ENCODE measurements around the gene CUBN.
"Not testable (repeated sequence)": the region's sequence is repeated elsewhere in the genome, so short reads cannot be mapped to it uniquely, and the experiment has no call there.

Gene CUBN

DNA sequence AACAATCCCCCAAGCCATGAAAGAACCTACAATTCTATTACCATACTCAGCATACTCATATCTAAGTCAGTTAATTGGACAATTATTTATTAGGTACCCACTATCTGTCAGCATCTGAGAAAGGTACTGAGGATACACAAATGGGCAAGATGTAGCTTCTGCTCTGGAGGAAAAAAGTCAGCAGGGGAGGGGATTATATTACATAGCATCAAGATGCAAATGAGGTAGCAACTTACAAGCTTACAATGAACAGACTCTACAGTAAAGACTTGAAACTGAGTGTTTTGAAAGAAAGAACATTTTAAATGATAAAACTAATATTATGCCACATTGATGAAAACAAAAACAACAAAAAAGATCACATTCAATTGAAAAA lies 10.8 kb upstream of the CUBN start:
- DNase-seq (ENCODE audit: low read depth) = no peak

DNA sequence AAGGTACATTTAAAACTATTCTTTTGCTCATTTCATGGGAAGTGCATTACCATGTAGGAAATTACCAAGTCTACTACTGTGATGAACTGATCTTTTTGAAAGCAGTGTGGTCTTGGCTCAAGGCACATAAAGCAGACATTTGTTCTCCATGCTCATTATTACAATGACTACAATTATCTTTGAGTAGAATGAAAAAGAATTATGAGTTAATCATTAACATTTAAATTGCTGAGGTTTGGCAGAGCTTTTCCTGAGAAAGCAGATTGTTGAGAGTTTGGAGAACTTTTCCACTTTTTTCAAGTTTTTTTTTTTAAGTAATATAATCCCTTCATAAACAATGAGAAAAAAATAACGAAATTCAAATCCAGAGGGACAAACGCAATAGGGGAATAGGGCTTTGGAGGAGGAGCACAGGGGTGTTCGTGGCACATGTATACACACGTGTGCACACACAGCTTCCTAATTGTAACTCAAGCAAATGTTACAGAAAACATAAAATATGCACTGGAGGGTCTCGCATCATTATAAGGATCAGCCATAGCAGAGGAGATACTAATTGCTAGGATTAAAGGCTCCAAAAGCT lies 8.9 kb upstream of the CUBN start:
- no peak for DNase-seq (ENCODE audit: low read depth)

DNA sequence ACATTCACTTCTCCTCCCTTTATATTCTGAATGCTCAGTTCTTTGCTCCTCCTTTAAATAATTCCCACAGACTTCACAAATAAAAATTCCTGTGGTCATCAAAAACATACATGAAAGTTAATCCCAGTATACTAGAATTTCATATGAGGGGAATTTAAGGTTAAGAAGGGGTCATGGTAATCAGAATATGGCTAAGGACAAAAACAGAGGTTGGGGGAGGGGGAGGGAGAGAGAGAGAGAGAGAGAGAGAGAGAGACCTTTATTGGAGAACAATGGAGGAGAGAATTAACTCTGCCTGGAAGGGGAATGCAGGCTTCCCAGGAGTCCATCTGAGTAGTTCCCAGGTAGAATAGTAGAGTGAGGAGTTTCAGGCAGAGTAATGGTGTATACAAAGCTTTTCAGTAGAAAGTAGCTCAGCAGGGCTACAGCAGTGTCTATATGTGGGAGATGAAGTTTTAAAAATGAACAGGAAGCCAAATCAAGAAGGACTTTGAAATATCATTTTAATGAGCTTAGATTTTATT lies 5.2 kb upstream of the CUBN start:
- no peak for DNase-seq (ENCODE audit: low read depth)

DNA sequence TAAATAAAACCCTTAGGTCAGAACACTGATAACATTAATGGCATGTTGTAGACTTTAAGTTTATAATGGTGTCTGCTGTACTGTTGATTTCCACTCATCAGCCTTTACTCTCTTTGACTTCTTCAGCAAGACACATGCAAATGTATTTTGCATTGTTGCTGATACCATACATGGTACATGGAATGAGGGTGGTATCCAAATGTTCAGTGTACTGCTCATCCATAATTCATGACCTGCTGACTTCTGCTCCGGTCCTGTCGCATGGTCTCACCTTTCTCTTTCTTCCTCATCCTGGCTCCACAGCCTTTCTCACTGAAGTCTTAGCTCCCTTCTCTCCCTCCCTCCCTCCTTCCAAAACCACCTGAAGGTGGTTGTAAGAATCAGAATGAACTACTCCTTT lies 4.7 kb upstream of the CUBN start:
- no peak for DNase-seq (ENCODE audit: low read depth)

DNA sequence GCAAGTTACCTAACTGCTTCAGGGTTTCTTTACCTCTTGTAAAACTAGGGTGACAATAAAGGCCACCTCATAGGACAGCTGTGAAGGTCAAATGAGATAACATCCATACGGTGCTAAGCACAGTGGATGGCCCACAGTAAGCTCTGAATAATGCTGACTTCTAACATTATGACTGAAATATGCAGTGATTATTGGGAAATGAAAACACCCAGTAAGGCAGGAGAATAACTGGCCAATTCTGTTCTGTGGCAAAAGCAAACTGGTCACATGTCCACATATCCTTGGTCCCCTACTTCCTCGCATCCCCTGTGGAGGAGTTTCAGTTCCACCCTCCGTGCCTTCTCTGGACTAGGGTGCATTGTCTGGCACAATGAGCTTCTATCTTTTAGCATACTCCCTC lies 1.4 kb downstream of the CUBN start:
- no peak for DNase-seq (ENCODE audit: low read depth)

DNA sequence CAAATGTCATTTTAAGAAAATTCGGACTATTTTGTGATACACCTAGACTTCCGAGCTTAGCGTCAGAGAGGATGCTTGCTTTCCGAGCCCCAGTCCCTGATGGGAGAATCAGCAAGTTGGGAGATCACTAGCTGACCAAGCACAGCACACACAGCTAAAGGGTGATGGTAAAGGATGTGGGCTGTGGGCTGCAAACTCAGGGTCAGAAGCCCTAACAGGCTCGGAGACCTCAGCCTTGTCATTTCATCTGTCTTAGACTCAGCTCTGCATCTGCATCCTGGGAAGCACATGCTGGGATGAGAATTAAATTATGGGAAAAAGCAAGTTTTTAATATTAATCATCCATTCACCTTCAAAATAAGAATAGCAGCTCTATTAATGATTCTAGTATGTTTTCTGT lies 3.3 kb downstream of the CUBN start:
- DNase-seq (ENCODE audit: low read depth) = no peak

DNA sequence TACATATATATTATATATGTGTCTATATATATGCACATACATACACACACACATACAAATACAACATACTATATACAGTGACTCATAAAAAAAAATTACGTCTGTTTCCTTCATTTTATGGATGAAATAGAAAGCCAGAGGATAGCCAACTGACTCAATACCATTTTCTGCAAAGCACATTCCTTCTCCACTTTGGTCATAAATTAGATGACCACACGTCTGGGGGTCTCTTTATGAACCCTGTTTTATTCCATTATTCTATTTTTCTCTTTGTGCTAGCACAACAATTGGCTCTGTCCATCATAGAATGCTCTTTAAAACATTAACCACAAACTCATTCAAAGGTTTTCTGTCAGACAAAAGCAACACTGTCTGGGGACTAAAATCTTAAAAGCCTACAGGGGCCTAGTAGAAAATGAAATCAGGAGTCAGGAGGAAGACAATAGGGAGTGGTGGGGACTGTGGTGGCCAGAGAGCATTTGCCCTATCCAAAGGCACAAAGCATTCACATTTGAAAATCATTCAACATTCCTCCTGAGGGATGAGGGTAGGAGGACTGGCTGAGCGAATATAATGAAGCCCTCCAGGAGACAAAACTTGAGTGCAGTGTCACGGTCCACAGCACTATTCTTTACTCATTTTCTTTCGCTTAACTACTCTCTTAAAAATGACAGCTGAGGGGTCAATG lies 4.3 kb downstream of the CUBN start:
- DNase-seq (ENCODE audit: low read depth) = no peak

DNA sequence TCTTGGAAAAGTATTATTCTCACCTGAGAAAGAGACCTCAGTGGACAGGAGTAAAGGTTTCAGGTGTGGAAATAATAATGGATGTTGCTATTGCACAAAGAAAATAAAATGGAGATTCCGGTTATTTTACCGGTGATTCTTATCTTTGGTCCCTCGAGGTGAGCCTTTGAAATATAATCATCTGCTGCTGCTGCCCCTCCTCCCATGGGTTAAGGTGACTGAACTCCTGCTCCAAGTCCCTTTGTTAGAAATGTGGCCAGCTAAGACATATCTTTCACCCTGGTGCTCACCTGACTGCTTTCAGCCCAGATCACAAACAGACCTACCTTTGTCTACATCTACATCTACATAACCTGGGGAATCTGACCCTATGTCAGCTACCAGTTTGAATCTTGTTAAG lies 5.7 kb downstream of the CUBN start:
- DNase-seq (ENCODE audit: low read depth) = no peak

DNA sequence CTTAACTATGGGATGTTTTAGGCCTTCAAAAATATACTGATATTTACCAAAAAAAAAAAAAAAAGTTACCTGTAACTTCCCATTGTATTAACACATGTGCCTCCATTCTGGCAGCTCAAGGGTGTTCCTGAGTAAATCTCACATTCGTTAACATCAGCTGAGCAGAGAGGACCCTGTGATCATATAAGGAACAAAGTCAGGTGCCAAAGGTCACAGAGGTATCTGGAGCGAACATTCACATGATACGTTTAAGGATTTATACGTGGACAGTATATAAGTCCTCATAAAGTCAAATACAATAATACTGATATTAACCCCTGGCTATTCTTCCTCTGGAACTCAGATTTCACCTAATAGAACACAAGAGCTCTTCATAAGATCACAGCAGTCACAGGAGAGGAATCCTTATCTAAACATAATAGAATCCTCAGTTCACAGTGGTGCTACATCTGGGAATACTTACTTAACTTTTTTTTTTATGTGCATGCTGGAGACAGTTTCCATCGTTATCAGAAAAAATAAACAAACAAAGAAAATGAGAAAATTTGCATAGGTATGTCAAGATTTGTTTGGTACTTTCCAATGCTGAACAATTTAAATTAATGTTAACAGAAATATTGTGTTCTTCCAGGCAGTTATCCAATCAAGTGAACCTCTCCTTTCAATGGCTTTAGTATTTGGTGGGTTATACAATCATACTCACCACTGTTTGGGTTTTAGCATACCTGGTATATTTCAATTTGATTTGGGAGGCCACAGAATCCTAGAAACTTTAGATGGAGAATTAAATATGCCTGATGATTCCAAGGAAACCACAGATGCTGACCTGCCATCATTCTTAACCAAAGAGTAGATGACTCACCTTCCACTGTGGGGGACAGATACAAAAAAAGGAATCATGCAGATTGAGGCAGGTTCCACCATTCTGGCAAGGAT lies 6.6 kb downstream of the CUBN start:
- DNase-seq (ENCODE audit: low read depth) = peak; percentile 53

DNA sequence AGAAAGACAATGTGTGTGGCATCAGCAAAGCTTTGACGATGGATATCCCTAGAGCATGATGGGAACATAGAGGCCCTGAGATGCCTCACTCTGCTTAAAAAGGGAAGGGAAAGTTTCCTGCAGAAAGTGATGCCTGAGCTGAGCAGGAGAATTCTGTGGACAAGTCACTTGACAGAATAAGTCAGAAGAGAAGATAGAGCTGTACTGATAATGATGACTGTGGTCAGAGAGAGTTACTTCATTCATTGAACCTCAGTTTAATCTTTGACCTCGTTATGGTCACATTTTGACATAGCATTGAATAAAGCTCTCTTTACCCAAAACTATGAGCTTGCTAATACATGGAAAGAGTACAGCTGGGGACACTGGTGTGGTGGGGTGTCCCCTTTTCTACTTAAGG lies 7.6 kb downstream of the CUBN start:
- DNase-seq (ENCODE audit: low read depth) = no peak

DNA sequence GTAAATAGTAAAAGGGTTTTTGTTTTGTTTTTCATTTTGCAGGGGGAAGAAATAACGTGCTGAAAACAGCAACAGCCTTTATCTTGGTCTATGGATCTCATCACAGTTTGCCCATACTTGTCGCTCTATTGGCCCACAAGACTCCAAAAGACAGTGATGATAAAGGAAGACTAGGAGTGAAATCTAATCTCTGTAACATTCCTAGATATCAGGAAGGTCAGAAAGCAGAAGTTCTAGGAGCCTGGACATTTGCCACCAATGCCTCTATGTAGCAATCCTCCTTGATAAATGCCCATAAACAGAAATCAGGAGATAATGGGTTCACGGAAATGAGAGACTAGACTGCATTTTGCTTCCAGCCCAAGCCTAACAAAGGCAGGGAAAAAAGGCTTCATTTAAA lies 8.9 kb downstream of the CUBN start:
- DNase-seq (ENCODE audit: low read depth) = no peak

DNA sequence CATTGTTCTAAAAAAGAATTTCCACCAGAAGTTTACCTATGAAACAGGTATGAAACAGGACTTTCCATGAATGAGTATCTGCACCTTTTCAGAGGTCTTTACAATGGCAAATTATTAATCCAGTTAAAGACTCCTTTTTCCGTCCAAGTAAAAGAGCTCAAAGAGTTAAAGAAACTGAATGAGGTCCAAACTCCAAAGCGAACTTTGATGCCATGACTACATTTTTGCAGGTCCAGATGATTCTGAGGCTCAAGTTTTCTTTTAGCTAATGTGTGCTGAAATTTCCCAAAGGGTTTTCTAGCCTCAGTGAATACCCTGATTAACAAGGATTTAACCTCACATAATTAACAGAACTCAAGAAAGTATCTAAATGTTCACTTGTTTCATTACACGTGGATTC lies 9.8 kb downstream of the CUBN start:
- DNase-seq (ENCODE audit: low read depth) = no peak

DNA sequence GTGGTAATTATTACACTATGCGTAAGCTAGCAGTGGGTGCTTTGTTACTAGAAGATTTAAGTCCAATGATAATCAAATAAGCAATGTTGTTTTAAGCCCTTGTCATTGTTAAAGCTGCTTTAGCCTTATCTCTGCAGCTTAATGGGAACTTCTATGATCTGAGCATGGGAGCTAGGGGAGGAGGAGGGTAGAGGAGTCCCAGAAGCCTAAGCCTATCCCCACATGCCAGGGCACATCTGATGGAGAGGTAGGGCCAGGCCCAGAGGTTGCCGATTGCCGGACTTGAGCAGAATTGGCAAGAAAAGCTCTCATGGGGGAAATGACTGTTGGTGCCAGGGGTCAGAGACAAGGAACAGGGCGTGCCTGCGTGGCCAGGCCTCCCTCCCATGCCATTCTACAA lies 13.4 kb downstream of the CUBN start:
- no peak for DNase-seq (ENCODE audit: low read depth)

DNA sequence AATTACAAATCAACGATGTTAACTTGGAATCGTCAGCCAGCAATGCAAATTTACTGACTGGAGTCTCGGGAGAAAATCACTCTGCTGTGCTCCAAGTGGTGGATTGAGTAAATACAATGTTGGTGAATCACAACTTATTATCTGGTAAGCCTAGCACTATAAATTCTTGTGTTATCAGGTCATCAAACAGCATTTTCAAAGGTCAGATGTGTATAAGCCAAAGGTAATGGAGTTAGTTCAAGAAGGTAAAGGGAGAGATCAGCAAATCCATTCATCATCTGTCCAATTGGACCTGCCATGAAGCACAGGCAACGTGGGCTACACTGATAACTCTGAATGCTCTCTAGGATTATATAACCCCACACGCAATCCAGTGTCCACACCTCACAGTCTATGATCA lies 13.9 kb downstream of the CUBN start:
- no peak for DNase-seq (ENCODE audit: low read depth)

DNA sequence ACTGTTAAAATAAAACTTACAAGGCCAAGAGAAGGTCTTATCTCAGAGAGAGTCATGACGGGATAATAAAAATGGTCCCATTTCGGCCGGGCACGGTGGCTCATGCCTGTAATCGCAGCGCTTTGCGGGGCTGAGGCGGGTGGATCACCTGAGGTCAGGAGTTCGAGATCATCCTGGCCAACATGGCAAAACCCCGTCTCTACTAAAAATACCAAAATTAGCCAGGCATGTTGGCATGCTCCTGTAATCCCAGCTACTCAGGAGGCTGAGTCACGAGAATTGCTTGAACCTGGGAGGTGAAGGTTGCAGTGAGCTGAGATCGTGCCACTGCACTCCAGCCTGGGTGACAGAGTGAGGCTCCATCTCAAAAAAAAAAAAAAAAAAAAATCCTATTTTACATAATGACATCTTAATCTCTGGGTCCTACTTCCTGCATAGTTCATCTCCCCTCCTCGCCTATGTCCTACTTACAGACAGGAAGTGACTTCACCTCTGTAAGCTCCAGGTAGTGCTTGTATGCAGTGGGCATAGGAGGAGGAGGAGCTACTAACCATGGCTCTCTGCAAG lies 14.7 kb downstream of the CUBN start:
- not testable (repeated sequence) for DNase-seq (ENCODE audit: low read depth)

DNA sequence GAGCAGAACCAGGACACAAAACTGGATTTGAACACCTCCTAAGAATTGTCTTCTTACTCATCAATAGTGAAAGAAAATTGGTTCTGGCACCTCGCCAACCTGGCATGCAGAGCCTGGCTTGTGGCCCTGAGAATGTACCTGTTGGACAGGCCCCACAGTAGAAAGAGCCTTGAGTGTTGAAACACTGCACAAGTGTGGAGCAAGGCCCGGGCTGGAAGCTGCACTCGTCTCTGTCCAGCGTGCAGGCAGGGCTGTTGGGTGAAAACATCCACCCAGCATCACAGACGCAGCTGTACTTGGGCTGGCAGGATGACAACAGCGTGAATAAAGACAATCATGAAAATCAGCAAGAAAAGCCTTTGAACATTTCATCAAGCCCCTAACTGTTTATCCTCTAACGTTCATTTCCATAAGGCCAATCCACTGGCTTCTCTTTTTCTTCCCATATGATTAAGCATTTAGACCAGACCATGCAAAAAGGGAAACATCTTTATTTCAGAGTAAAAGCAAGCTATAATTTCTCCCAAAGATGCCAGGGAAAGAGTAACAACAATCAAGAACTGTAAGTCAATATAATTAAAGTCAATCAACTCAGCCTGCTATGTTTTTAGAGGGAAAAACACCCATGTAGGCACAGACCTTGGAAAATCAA lies 15.6 kb downstream of the CUBN start:
- DNase-seq (ENCODE audit: low read depth) = no peak

DNA sequence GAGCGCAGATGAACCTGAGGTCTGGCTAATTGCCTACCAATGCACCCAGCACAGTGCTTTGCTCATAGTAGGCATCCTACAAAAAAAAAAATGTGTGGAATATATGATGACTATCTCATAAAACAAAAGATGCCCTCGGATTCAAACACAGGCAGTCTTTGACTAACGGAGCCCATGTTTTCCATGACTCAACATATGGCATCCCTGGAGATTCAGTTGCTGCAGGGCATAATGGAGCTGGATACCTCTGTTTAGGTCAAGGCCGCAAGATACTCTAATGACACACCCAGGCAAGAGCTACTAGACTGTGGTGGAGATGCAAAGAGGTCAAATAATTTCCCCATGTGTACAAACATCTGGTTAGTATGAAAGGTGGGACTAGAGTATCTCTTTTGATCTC lies 16.3 kb downstream of the CUBN start:
- DNase-seq (ENCODE audit: low read depth) = no peak

DNA sequence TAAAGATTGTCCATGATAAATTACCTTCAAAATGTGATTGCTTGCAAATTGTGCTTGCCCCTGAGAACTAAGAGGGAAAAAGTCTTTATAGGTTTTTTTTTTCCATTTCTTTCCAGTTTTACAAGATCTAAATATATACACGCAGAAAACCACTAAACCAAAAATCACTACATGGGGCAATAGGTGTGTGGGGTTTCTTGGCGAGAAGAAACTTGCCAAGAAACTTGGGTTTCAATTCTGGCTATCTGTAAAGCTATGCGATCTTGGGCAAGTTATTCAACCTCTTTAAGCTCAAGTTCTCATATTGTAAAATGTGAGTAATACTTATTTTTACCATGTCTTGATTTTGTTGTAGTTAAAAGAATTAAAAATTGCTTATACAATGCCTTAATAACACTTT lies 17.0 kb downstream of the CUBN start:
- no peak for DNase-seq (ENCODE audit: low read depth)

DNA sequence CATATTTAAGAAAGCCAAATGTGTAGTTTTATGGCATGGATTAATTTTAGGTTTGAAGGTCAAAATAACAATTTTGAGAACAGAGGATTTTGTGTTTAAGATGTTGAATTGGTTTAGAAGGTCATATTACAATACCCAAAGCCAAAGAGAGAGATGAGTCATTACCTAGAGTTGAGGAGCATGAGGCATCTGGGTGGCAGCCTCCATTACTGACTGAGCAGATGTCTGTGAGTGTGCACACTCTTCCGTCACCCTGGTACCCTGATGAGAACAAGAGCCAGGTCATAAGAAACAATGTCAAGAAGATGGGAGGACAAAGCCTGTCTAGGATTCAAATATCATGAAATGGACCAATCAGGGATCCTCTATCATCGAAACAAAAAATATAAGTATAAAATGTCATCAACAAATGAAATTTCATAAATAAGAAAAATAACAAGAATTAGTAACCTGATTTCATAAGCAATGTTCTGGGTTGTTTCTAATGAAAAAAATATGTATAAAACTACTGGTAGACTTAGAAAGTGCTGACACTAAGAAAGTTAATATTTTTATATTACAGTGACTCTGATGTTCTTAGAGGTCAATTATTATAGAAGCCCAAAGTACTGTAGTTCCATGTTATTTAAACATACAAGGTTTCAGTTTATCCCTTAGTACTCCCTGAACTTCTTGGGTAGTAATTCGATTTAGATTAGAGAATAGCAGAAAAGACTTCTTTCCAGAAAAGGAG lies 20.0 kb downstream of the CUBN start:
- DNase-seq (ENCODE audit: low read depth) = peak; percentile 73

DNA sequence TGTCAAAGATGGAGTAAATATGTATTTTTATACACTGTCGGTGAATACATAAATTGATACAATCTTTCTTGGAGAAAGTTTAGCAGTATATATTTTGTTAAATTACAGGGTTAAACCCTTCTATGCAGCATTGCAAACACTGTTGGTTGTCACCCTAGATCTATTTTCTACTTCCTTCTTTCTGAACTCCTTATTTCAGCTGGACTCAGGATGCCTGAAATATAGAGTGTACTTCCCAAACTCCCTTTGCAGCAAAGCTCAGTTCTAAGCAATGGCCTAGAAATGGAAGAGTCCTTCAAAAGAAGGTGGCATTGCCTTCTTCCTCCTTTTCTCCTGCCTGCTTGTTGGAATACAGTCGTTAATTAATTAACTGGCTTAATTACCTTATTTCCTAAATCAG lies 20.6 kb downstream of the CUBN start:
- no peak for DNase-seq (ENCODE audit: low read depth)

DNA sequence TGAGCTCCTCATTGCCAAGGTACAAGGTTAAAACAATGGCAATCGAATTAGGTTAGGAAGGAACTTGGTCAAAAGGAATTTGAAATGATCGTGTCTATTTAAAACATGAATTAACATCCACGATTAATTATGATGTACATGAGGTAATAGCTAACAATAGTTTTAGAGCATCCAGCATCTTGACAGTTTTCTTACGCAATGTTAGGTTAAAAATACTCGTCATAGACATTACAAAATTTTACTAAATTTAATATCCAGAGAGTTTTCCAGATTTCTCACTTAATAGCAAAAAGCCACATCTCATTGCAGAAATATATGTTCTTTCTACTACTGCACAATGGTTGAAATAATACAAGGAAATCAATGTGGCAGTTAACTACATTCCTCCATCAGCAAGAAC lies 22.6 kb downstream of the CUBN start:
- DNase-seq (ENCODE audit: low read depth) = no peak

DNA sequence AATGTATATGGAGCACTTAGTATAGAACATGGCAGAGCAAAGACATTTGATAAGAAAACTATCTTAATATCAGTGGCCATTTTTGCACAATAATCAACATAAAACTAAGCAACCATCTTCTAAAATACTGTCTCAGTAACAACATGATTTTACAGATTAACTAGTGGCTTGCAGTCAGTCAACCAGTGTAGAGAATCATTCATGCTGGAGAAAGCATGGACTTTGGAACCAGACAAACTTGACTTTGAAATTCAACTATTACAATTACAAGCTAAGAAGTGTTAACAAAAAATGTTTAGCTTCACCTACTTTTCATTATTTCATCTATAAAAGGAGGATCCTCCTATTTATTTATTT lies 27.7 kb downstream of the CUBN start:
- DNase-seq (ENCODE audit: low read depth) = no peak

All from fibroblast of the conjunctiva (primary cell).